Retinal pigment epithelial cell (primary cell): ENCODE results near the gene FOXE3.

Experiments used
- DNase-seq: peaks from one replicate; pipeline ENCODE4 v3.0.0-alpha.2; 2010; ENCODE audit warnings: low read depth
- H3K4me3 ChIP-seq: 2 replicates; pipeline ENCODE4 v1.5.1; 2011; ENCODE audit warnings: mild to moderate bottlenecking, low read length, control low read depth, moderate library complexity
- CTCF ChIP-seq: conservative IDR thresholded peaks from 2 replicates; pipeline ENCODE4 v1.5.1; 2011; ENCODE audit warnings: low read depth, low read length, control low read depth, inconsistent platforms

FOXE3 gene

GRCh38 chr1:47442842-47443529 lies 26.9 kb downstream of the FOXE3 start:
- H3K4me3 ChIP-seq = no peak overlapping the region
- no peak for TF ChIP-seq CTCF
- no peak for DNase-seq

- DNase-seq = no peak
- no peak for TF ChIP-seq CTCF
- no peak overlapping the region for H3K4me3 ChIP-seq
Observed at GRCh38 chr1:47443530-47444296, 27.6 kb downstream of the FOXE3 start.

GRCh38 chr1:47444297-47444561 lies 28.1 kb downstream of the FOXE3 start:
- DNase-seq = no peak
- H3K4me3 ChIP-seq = no peak overlapping the region

GRCh38 chr1:47444562-47445465 lies 28.7 kb downstream of the FOXE3 start:
- no peak overlapping the region for H3K4me3 ChIP-seq
- TF ChIP-seq CTCF = no peak
- no peak for DNase-seq

More at GRCh38 chr1:47444297-47444561, 28.1 kb downstream of the FOXE3 start:
- TF ChIP-seq CTCF = no peak

- no peak for TF ChIP-seq CTCF
- no peak for DNase-seq
- H3K4me3 ChIP-seq = no peak overlapping the region
Observed at GRCh38 chr1:47445823-47446550, 29.9 kb downstream of the FOXE3 start.

- DNase-seq = no peak
- no peak for TF ChIP-seq CTCF
- H3K4me3 ChIP-seq = no peak overlapping the region
Observed at GRCh38 chr1:47448462-47449222, 32.6 kb downstream of the FOXE3 start.
